B cell (primary cell): ENCODE results near the gene DNAAF8. TPM values are rescaled to one million over a fixed set of nuclear protein-coding genes. Genes with fewer than 3 reads are reported as not detected.

Experiments
- ATAC-seq: fragments of 200-7000 bp; cut with Tn5 transposase; one replicate; pipeline ENCODE4 v1.10.0; 2021; ENCODE audit warnings: low read depth, mild to moderate bottlenecking, moderate number of reproducible peaks, moderate library complexity
- CTCF ChIA-PET: fragments of 350-600 bp; sonication (Branson Sonifier 250); formaldehyde crosslinking; loops from one replicate; lab custom pipeline; 2021; ENCODE audit warnings: antibody characterized with exemption, inconsistent platforms; lab: Charles Lee
- POLR2A ChIA-PET: fragments of 350-600 bp; sonication (Branson Sonifier 250); formaldehyde crosslinking; loops from one replicate; lab custom pipeline; 2021; ENCODE audit warnings: antibody characterized with exemption; lab: Charles Lee
- DNase-seq: peaks from one replicate; pipeline ENCODE4 v3.0.0; 2013
- H2AFZ ChIP-seq: 2 replicates; pipeline ENCODE4 v1.6.1; 2012; ENCODE audit warnings: mild to moderate bottlenecking, low read depth, low read length; ENCODE audit not compliant: insufficient read depth, poor library complexity, severe bottlenecking
- H3K27ac ChIP-seq, 2 donors: 1 replicate in 1 of 2; 2 replicates in 1 of 2; pipeline ENCODE4 v1.5.1; 2012 to 2013; ENCODE audit warnings: low read length in 2 of 2, mild to moderate bottlenecking in 2 of 2, moderate library complexity in 1 of 2
- H3K27me3 ChIP-seq, 4 experiments: fragments of 200-600 bp in 1 of 4; sonication (generic) in 1 of 4; replicated peaks in 1 of 4; 1 replicate in 2 of 4; 2 replicates in 2 of 4; pipeline versions ENCODE4 v1.6.1 to v1.7.0; 2013 to 2016; ENCODE audit warnings: low read length in 3 of 4, mild to moderate bottlenecking in 2 of 4, mixed read lengths in 1 of 4, moderate library complexity in 1 of 4; ENCODE audit not compliant: insufficient read depth in 4 of 4, control insufficient read depth in 3 of 4; ENCODE audit errors: control extremely low read depth in 1 of 4
- H3K36me3 ChIP-seq, 2 experiments: replicated peaks in 1 of 2; 1 replicate in 1 of 2; 2 replicates in 1 of 2; pipeline versions ENCODE4 v1.6.1 to v1.7.1; 2013; ENCODE audit warnings: low read length in 1 of 2; ENCODE audit not compliant: insufficient read depth in 2 of 2, control insufficient read depth in 1 of 2; ENCODE audit errors: control extremely low read depth in 1 of 2, extremely low read depth in 1 of 2
- H3K4me1 ChIP-seq, 2 donors: fragments of 200-600 bp in 1 of 2; sonication (generic) in 1 of 2; 1 replicate in 1 of 2; 2 replicates in 1 of 2; pipeline versions ENCODE4 v1.5.1 to v1.6.1; 2013 to 2017; ENCODE audit warnings: low read length in 2 of 2; ENCODE audit not compliant: control insufficient read depth in 2 of 2, insufficient read depth in 2 of 2
- H3K4me2 ChIP-seq: replicated peaks from 2 replicates; pipeline ENCODE3; 2012; ENCODE audit warnings: mild to moderate bottlenecking, low read depth, low read length; ENCODE audit not compliant: poor library complexity, severe bottlenecking
- H3K4me3 ChIP-seq, 5 experiments: fragments of 200-600 bp in 1 of 5; sonication (generic) in 1 of 5; 1 replicate in 3 of 5; 2 replicates in 2 of 5; pipeline versions ENCODE4 v1.5.1 to v1.7.0; 2011 to 2016; ENCODE audit warnings: low read length in 4 of 5, mild to moderate bottlenecking in 4 of 5, low read depth in 2 of 5, control low read depth in 1 of 5, moderate library complexity in 1 of 5; ENCODE audit not compliant: insufficient read depth in 1 of 5; ENCODE audit errors: control extremely low read depth in 1 of 5, extremely low read depth in 1 of 5
- H3K79me2 ChIP-seq: fragments of 200-600 bp; sonication (generic); one replicate; pipeline ENCODE4 v1.6.0; 2016; ENCODE audit warnings: low read length; ENCODE audit not compliant: control insufficient read depth, insufficient read depth
- H3K9ac ChIP-seq: fragments of 200-600 bp; sonication (generic); 2 replicates; pipeline ENCODE4 v1.6.1; 2017; ENCODE audit warnings: mild to moderate bottlenecking, low read length, moderate library complexity
- H3K9me3 ChIP-seq, 3 donors: one replicate each; pipeline versions ENCODE4 v1.6.1 to v1.7.1; 2013; ENCODE audit warnings: low read length in 2 of 3; ENCODE audit not compliant: control insufficient read depth in 2 of 3, insufficient read depth in 1 of 3; ENCODE audit errors: control extremely low read depth in 1 of 3
- H4K20me1 ChIP-seq: 2 replicates; pipeline ENCODE4 v1.6.0; 2012; ENCODE audit warnings: mild to moderate bottlenecking, low read length; ENCODE audit not compliant: insufficient read depth, control insufficient read depth, poor library complexity, severe bottlenecking
- H3K27ac Mint-ChIP-seq: one replicate; pipeline ENCODE4 v1.8.0; 2021; ENCODE audit warnings: mixed read lengths
- H3K27me3 Mint-ChIP-seq: one replicate; pipeline ENCODE4 v1.8.0; 2021; ENCODE audit warnings: mixed read lengths
- H3K4me1 Mint-ChIP-seq: one replicate; pipeline ENCODE4 v1.8.0; 2021; ENCODE audit warnings: mixed read lengths
- H3K4me3 Mint-ChIP-seq: one replicate; pipeline ENCODE4 v1.8.0; 2021; ENCODE audit warnings: mixed read lengths
- H3K9me3 Mint-ChIP-seq: one replicate; pipeline ENCODE4 v1.8.0; 2022; ENCODE audit warnings: mixed read lengths; ENCODE audit not compliant: insufficient read depth
- EZH2 ChIP-seq: IDR thresholded peaks from 2 replicates; pipeline ENCODE4 v1.6.1; 2012; ENCODE audit warnings: borderline replicate concordance, low read depth, mild to moderate bottlenecking, moderate library complexity, low read length; ENCODE audit not compliant: insufficient read depth, poor library complexity, severe bottlenecking
- WGBS: methylation state at CpG from one replicate; pipeline ENCODE4 v1.1.5; 2013; ENCODE audit warnings: missing lambda C conversion rate; ENCODE audit not compliant: insufficient coverage; 5-methylcytosine and 5-hydroxymethylcytosine counted together
- intact Hi-C: fragments of 100-400 bp; cut with micrococcal nuclease; formaldehyde crosslinking; loops from one replicate; pipeline ENCODE4 v1.10.0; 2022
- polyA plus RNA-seq: library from polyadenylated mRNA; depleted of rRNA; stranded (reverse); fragments of >200 nt; gene quantifications from 2 replicates; pipeline ENCODE4 v1.2.3, GENCODE V29; 2012
- total RNA-seq, 2 donors: library from RNA; stranded (reverse); fragments of 120-200 nt in 1 of 2; gene quantifications; 1 replicate in 1 of 2; 2 replicates in 1 of 2; pipeline versions ENCODE4 v1.2.3 to v1.2.4, GENCODE V29; 2013 to 2022
- TF ChIP-seq, protein P1 (sequence below): fragments of 200-600 bp; IDR thresholded peaks from one replicate; pipeline ENCODE4 v1.8.0; 2022; ENCODE audit warnings: antibody characterized with exemption, mild to moderate bottlenecking

Gene DNAAF8
- total and polyA plus RNA-seq, 2 donors (not counting 1 experiment from before 2014, with no cell fraction given), result 0.09 to 0.44 TPM

DNA sequence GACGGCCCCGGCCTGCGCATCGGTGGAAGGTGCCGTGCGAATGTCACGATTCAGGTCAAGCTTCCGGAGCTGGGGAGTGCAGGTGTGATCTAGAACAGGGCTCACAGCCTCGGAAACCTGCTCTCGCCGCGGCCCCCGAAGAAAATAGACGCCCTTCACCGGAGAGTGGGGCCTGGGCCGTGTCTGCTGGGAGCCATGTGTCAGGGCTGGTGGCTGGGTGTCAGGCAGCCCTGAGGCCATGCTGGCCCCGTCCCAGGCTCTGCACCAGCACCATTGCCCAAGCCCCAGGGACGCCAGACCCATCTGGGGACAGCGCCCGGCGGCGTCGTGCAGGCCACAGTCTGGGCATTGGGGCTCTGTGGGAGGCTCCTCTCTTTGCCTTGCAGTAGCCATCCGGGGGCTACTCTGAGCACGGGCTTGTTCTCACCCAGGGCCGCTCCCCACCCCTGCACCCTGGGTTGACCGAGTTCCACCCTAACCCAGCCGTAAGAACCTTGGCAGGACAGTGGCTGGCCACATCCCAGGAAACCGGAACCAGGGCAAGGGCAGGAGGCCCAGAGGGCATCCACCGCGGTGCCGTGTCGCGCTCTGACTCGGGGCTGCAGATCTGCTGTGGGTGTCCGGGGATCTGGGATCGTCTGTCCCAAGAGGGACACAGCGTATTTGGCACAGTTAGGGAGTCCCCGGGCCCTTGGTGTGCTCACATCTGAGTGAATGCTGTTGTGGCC lies 46.2 kb upstream of the DNAAF8 start:
- Histone ChIP-seq H3K27me3 (no peaks in the 10 kb centered on the region), H3K9me3 (no peaks in the 10 kb centered on the region), H3K36me3 (peaks cover 0 to 27% of the 10 kb centered on the region in 2 experiments), H4K20me1 (no peaks in the 10 kb centered on the region), H3K9ac (no peak overlapping the region), H3K4me3 (no peak overlapping the region), H3K27ac (no peak overlapping the region), H3K4me2 (no peak overlapping the region), H3K79me2 (peaks cover 4% of the 10 kb centered on the region), H2AFZ (no peak overlapping the region), H3K4me1 (peaks cover 10 to 12% of the 10 kb centered on the region in 2 donors)
- no peak overlapping the region for H3K27ac Mint-ChIP-seq
- 95% methylated on average over 38 of the region's 39 CpGs for WGBS
- ChIA-PET CTCF (no interaction called here), POLR2A (no interaction called here)
- TF ChIP-seq, protein P1, sequence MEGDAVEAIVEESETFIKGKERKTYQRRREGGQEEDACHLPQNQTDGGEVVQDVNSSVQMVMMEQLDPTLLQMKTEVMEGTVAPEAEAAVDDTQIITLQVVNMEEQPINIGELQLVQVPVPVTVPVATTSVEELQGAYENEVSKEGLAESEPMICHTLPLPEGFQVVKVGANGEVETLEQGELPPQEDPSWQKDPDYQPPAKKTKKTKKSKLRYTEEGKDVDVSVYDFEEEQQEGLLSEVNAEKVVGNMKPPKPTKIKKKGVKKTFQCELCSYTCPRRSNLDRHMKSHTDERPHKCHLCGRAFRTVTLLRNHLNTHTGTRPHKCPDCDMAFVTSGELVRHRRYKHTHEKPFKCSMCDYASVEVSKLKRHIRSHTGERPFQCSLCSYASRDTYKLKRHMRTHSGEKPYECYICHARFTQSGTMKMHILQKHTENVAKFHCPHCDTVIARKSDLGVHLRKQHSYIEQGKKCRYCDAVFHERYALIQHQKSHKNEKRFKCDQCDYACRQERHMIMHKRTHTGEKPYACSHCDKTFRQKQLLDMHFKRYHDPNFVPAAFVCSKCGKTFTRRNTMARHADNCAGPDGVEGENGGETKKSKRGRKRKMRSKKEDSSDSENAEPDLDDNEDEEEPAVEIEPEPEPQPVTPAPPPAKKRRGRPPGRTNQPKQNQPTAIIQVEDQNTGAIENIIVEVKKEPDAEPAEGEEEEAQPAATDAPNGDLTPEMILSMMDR, result no peak
- TF ChIP-seq EZH2, result no peak
- intact Hi-C loops, result no loop called here
- no peak for DNase-seq
- no peaks in the 10 kb centered on the region for H3K9me3 Mint-ChIP-seq
- H3K27me3 Mint-ChIP-seq, result no peaks in the 10 kb centered on the region
- ATAC-seq, result no peak
- H3K4me3 Mint-ChIP-seq, result no peak overlapping the region
- peaks cover 9% of the 10 kb centered on the region for H3K4me1 Mint-ChIP-seq

DNA sequence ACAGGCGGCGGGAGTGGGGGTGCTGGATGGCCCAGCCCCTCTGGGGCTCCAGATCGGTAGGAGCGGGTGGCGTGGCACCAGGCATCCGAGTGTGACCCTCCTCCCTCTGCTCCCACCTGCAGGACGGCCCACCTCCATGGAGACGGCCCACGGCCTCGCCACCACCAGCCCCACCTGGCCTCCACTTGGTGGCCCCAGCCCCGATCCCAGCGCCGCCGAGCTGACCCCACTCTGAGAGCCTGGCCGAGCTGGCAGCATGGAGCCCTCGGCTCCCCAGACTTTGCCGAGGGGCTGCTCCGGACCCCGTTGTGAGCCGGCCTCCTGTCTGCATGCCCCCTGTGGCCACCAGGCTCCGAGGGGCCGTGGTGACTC lies 45.7 kb upstream of the DNAAF8 start:
- H3K27me3 ChIP-seq, result no peaks in the 10 kb centered on the region
- Mint-ChIP-seq H3K4me3 (no peak overlapping the region), H3K27me3 (no peaks in the 10 kb centered on the region), H3K9me3 (no peaks in the 10 kb centered on the region), H3K4me1 (peaks cover 11% of the 10 kb centered on the region), H3K27ac (no peak overlapping the region)
- no peak overlapping the region for H3K9ac ChIP-seq
- peaks cover 0 to 22% of the 10 kb centered on the region in 2 experiments for H3K36me3 ChIP-seq
- H3K4me2 ChIP-seq, result no peak overlapping the region
- CTCF ChIA-PET, result no interaction called here
- no peak overlapping the region for H3K27ac ChIP-seq
- H4K20me1 ChIP-seq, result no peaks in the 10 kb centered on the region
- ATAC-seq, result no peak
- DNase-seq, result no peak
- H3K4me3 ChIP-seq, result no peak overlapping the region
- TF ChIP-seq EZH2, result no peak
- TF ChIP-seq, protein P1, result no peak
- WGBS, result 96% methylated on average over 22 of the region's 22 CpGs
- peaks cover 10 to 13% of the 10 kb centered on the region in 2 donors for H3K4me1 ChIP-seq
- H3K9me3 ChIP-seq, result no peaks in the 10 kb centered on the region
- H3K79me2 ChIP-seq, result peaks cover 4% of the 10 kb centered on the region
- POLR2A ChIA-PET, result no interaction called here
- intact Hi-C loops, result no loop called here
- no peak overlapping the region for H2AFZ ChIP-seq
